ENCODE measurements around the gene GGPS1. TPM values are rescaled to one million over a fixed set of nuclear protein-coding genes. Genes with fewer than 3 reads are reported as not detected.

Gene GGPS1
- total and polyA plus RNA-seq, 2 of the 8 experiments (the other 6 are each of a cell fraction or from before 2014, with no cell fraction given): 20.9 to 43.6 TPM

DNA sequence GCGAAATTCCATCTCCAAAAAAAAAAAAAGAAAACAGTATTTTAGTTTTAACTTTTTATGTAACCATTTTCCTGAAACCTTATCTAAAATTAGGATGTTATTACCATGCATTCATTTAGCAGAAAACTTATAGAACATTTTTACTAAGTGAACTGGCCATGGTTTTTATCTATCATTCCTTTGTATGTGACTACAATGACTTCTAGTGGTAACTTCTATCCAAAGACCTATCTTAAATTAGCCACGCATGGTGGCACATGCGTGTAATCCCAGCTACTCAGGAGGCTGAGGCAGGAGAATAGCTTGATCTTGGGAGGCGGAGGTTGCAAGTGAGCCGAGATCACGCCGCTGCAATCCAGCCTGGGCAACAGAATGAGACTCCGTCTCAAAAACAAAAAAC lies 11.4 kb downstream of the GGPS1 start:
- no peak for FAIRE-seq
- no peak overlapping the region for H3K56ac ChIP-seq (replicated peaks; ENCODE audit: insufficient read length, low read depth, low read length)
- no peak overlapping the region for H2BK15ac ChIP-seq (ENCODE audit: low read length)
- H2BK5ac ChIP-seq (ENCODE audit: low read depth, low read length): no peak overlapping the region
- no peak overlapping the region for H3K9ac ChIP-seq (replicated peaks in 1 of 4; ENCODE audit: extremely low read depth in 1 of 4, low read depth in 3 of 4, low read length in 3 of 4)
- no peak overlapping the region for H3K18ac ChIP-seq (ENCODE audit: extremely low read depth, low read length)
- TF ChIP-seq ASH2L (IDR thresholded peaks at IDR 0.05; ENCODE audit: low read length): no peak
- TF ChIP-seq SRF (IDR thresholded peaks at IDR 0.05; ENCODE audit: low read depth, low read length): no peak
- no peak for TF ChIP-seq RAD21 (IDR thresholded peaks at IDR 0.05 in 1 of 2, conservative IDR thresholded peaks at IDR 0.05 in 1 of 2; ENCODE audit: low read depth in 2 of 2, low read length in 2 of 2)
- TF ChIP-seq, protein P1, sequence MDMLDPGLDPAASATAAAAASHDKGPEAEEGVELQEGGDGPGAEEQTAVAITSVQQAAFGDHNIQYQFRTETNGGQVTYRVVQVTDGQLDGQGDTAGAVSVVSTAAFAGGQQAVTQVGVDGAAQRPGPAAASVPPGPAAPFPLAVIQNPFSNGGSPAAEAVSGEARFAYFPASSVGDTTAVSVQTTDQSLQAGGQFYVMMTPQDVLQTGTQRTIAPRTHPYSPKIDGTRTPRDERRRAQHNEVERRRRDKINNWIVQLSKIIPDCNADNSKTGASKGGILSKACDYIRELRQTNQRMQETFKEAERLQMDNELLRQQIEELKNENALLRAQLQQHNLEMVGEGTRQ (IDR thresholded peaks at IDR 0.05; ENCODE audit: low read length): no peak
- no peak for TF ChIP-seq NANOG (IDR thresholded peaks at IDR 0.05; ENCODE audit: insufficient read depth, low read depth, low read length, poor library complexity, severe bottlenecking)
- no peak for TF ChIP-seq SIN3A (conservative IDR thresholded peaks at IDR 0.05 in 1 of 2, IDR thresholded peaks at IDR 0.05 in 1 of 2; ENCODE audit: low read depth in 1 of 2, low read length in 2 of 2)
- no peak for TF ChIP-seq TEAD4 (IDR thresholded peaks at IDR 0.05; ENCODE audit: low read depth, low read length)
- H3K79me2 ChIP-seq (ENCODE audit: control insufficient read depth in 1 of 2, insufficient read depth in 2 of 2, low read length in 2 of 2): peaks cover 0 to 9% of the 10 kb centered on the region in 2 experiments; a peak in 2 of 4 replicates
- H3K9me3 ChIP-seq (ENCODE audit: insufficient read depth in 2 of 2, low read depth in 1 of 2, low read length in 1 of 2): no peaks in the 10 kb centered on the region
- WGBS, 2 experiments (ENCODE audit: extremely low coverage in 1 of 2, insufficient coverage in 1 of 2, insufficient read length in 1 of 2, insufficient replicate concordance in 2 of 2, low coverage in 1 of 2, low lambda C conversion rate in 2 of 2, missing lambda C conversion rate in 1 of 2): 82% methylated on average over 8 of the region's 8 CpGs; no CpG with 5 or more reads in 1 of the 2 experiments
- H3K4ac ChIP-seq (replicated peaks; ENCODE audit: insufficient read length, low read depth, low read length): no peak overlapping the region
- H3K79me1 ChIP-seq (ENCODE audit: low read depth, low read length): no peaks in the 10 kb centered on the region
- no peaks in the 10 kb centered on the region for H3K27me3 ChIP-seq (replicated peaks in 1 of 4; ENCODE audit: control insufficient read depth in 3 of 4, extremely low read depth in 1 of 4, insufficient read depth in 3 of 4, low read length in 3 of 4)
- H2BK12ac ChIP-seq (ENCODE audit: low read depth, low read length): no peak overlapping the region
- no peaks in the 10 kb centered on the region for H3K4me1 ChIP-seq (replicated peaks in 1 of 4; ENCODE audit: control insufficient read depth in 3 of 4, insufficient read depth in 4 of 4, low read length in 3 of 4)
- peaks cover 7 to 38% (median 19%) of the 10 kb centered on the region in 4 experiments for H3K36me3 ChIP-seq (ENCODE audit: control insufficient read depth in 2 of 4, insufficient read depth in 4 of 4, low read length in 3 of 4)
- no peak for DNase-seq (ENCODE audit: low read depth in 1 of 2, low spot score in 2 of 2)
- no peak overlapping the region for H2BK120ac ChIP-seq (replicated peaks; ENCODE audit: low read depth, low read length)
- no peak overlapping the region for H3K14ac ChIP-seq (ENCODE audit: insufficient read length)
- no peak overlapping the region for H3K4me2 ChIP-seq (ENCODE audit: insufficient read depth in 1 of 2, low read depth in 2 of 2, low read length in 2 of 2)
- no peaks in the 10 kb centered on the region for H4K20me1 ChIP-seq (replicated peaks in 1 of 2; ENCODE audit: control insufficient read depth in 1 of 2, insufficient read depth in 2 of 2, low read length in 2 of 2)
- H3K4me3 ChIP-seq (ENCODE audit: extremely low read depth in 1 of 4, insufficient read depth in 2 of 4, low read depth in 3 of 4, low read length in 4 of 4): no peak overlapping the region
- H4K8ac ChIP-seq (ENCODE audit: extremely low read depth, insufficient read depth, low read length): no peak overlapping the region
- H4K91ac ChIP-seq (replicated peaks; ENCODE audit: insufficient read length, low read length): no peak overlapping the region
- no peak overlapping the region for H3K27ac ChIP-seq (ENCODE audit: low read depth, low read length)
- H2AK5ac ChIP-seq (ENCODE audit: low read depth, low read length): no peak overlapping the region
- H3K23me2 ChIP-seq (ENCODE audit: low read depth, low read length): no peaks in the 10 kb centered on the region
- CTCF ChIA-PET (ENCODE audit: partially characterized antibody): interaction anchor here (1.5 to 3.4 kb wide), 2 partner anchors 73 to 76 kb away, joined by 4 to 10 read pairs; no protein-coding TSS in a partner anchor
- no peak overlapping the region for H2BK20ac ChIP-seq (ENCODE audit: low read length)
- no peak overlapping the region for H2AFZ ChIP-seq (ENCODE audit: low read length)
- no peak overlapping the region for H3K23ac ChIP-seq (ENCODE audit: insufficient read length)
- no peak overlapping the region for H4K5ac ChIP-seq (ENCODE audit: insufficient read length, low read depth, low read length)
- POLR2A ChIA-PET (ENCODE audit: partially characterized antibody): interaction anchor here (1.0 to 5.4 kb wide), 2 partner anchors 11 to 28 kb away, joined by 5 to 39 read pairs; partner anchors contain the start of genes ARID4B, GGPS1 and TBCE

Data from H1 (cell line).